Measurements from ENCODE around the gene ZNF579. TPM values are rescaled to one million over a fixed set of nuclear protein-coding genes. Genes with fewer than 3 reads are reported as not detected.

Gene ZNF579
- total and polyA plus RNA-seq, 2 of the 13 experiments (the other 11 are each of a cell fraction or from before 2014, with no cell fraction given), result 2.1 to 2.9 TPM

GRCh38 chr19:55624109-55625003, 43.7 kb upstream of the ZNF579 start, which contains the start of gene ZNF784 (continued):
- TF ChIP-seq FOXO1 (CRISPR knock-in tag; IDR thresholded peaks at IDR 0.05) (no peak), ZZZ3 (CRISPR knock-in tag; IDR thresholded peaks at IDR 0.05; ENCODE audit: borderline replicate concordance) (no peak), MTF2 (CRISPR knock-in tag; IDR thresholded peaks at IDR 0.05; ENCODE audit: borderline replicate concordance) (no peak), ZNF30 (CRISPR knock-in tag; IDR thresholded peaks at IDR 0.05) (no peak), RBM39 (IDR thresholded peaks at IDR 0.05; ENCODE audit: low read depth, low read length, poor library complexity, severe bottlenecking) (peak; percentile 41), ZNF225 (CRISPR knock-in tag; IDR thresholded peaks at IDR 0.05) (no peak), ASH2L (IDR thresholded peaks at IDR 0.05; ENCODE audit: insufficient read length, low read depth, low read length) (no peak), PHF8 (CRISPR knock-in tag; IDR thresholded peaks at IDR 0.05) (peak; percentile 69), HNF4A (CRISPR knock-in tag; IDR thresholded peaks at IDR 0.05) (peak; percentile 33; the same call in 1 of the 2 replicates), ZNF207 (IDR thresholded peaks at IDR 0.05; ENCODE audit: borderline replicate concordance) (no peak), ZNF709 (CRISPR knock-in tag; IDR thresholded peaks at IDR 0.05) (no peak), ATF7-NPFF (CRISPR knock-in tag; IDR thresholded peaks at IDR 0.05; ENCODE audit: low read depth) (peak; percentile 28; the same call in 1 of the 2 replicates), RXRA (CRISPR knock-in tag; IDR thresholded peaks at IDR 0.05) (no peak), ZNF17 (CRISPR knock-in tag; IDR thresholded peaks at IDR 0.05) (no peak), ZNF749 (CRISPR knock-in tag; IDR thresholded peaks at IDR 0.05; ENCODE audit: borderline replicate concordance) (no peak), ZNF276 (CRISPR knock-in tag; IDR thresholded peaks at IDR 0.05; ENCODE audit: low read depth) (0 out of 2 replicates have a peak, but pooled peaks have one; percentile 61), CENPT (CRISPR knock-in tag; IDR thresholded peaks at IDR 0.05; ENCODE audit: low read depth) (no peak), SMYD3 (CRISPR knock-in tag; IDR thresholded peaks at IDR 0.05) (no peak), AHDC1 (CRISPR knock-in tag; IDR thresholded peaks at IDR 0.05; ENCODE audit: borderline replicate concordance) (no peak), ZNF562 (CRISPR knock-in tag; IDR thresholded peaks at IDR 0.05; ENCODE audit: borderline replicate concordance) (no peak), DNMT1 (CRISPR knock-in tag; IDR thresholded peaks at IDR 0.05) (no peak), ZNF274 (CRISPR knock-in tag; IDR thresholded peaks at IDR 0.05) (no peak)
